ENCODE data around the gene DSC2.

The DSC2 gene

DNA sequence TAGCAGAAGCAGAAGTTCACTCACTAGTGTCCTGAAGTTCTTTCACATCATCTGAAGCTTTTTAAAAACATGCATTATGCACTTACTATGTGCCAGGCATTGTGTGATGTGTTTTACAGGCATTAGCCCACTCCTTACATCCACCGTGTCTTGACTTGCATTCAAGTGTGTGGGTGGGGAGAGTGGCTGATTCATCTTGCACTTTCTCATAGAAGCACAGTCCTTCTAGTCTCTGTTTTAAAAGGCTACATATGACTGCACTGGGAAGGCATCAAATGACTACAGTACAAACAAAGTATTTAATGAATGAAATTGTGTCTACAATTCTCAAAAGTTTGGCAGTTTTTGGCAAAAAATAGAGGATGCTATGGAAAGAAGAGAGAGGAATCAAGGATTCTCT, 38.1 kb downstream of the DSC2 start:
- H3K27me3 ChIP-seq (ENCODE audit: control insufficient read depth, insufficient read depth, low read length) = no peaks in the 10 kb centered on the region
- H3K36me3 ChIP-seq (ENCODE audit: control insufficient read depth, insufficient read depth, low read length) = peaks cover 20% of the 10 kb centered on the region
- H3K9me3 ChIP-seq (ENCODE audit: control insufficient read depth, insufficient read depth, low read depth, low read length) = no peaks in the 10 kb centered on the region
- H3K27ac ChIP-seq (ENCODE audit: low read depth, low read length) = no peak overlapping the region
- no peak overlapping the region for H3K9ac ChIP-seq (ENCODE audit: low read length)
- no peak overlapping the region for H3K4me3 ChIP-seq (ENCODE audit: low read depth, low read length)
- H3K4me1 ChIP-seq (ENCODE audit: control insufficient read depth, insufficient read depth, low read length) = no peaks in the 10 kb centered on the region

DNA sequence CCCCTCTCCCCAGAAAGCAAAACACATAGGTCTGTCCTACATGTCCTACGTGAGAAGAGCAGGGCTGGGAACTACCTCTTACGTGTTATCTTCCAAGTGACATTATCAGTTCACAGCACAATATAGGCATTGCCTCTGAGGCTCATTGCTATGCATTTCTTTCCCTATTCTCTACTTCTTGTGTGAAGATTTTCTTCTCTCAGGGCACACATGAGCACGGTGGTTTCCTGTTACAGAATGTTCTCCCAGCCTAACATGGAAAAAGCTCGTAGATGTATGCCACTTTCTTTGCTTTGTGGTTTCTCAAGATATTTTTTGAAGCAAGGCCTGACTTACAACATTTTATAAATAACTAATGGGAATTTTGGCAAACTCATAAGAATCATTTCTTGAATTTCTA, 40.3 kb downstream of the DSC2 start:
- H3K36me3 ChIP-seq (ENCODE audit: control insufficient read depth, insufficient read depth, low read length) = peaks cover 4% of the 10 kb centered on the region; the same call in 1 of the 2 replicates
- H3K4me1 ChIP-seq (ENCODE audit: control insufficient read depth, insufficient read depth, low read length) = 0 out of 2 replicates have a peak, but pooled peaks cover under 1% of the 10 kb centered on the region
- no peak overlapping the region for H3K9ac ChIP-seq (ENCODE audit: low read length)
- no peak overlapping the region for H3K4me3 ChIP-seq (ENCODE audit: low read depth, low read length)
- H3K27ac ChIP-seq (ENCODE audit: low read depth, low read length) = no peak overlapping the region
- H3K27me3 ChIP-seq (ENCODE audit: control insufficient read depth, insufficient read depth, low read length) = no peaks in the 10 kb centered on the region
- H3K9me3 ChIP-seq (ENCODE audit: control insufficient read depth, insufficient read depth, low read depth, low read length) = no peaks in the 10 kb centered on the region

DNA sequence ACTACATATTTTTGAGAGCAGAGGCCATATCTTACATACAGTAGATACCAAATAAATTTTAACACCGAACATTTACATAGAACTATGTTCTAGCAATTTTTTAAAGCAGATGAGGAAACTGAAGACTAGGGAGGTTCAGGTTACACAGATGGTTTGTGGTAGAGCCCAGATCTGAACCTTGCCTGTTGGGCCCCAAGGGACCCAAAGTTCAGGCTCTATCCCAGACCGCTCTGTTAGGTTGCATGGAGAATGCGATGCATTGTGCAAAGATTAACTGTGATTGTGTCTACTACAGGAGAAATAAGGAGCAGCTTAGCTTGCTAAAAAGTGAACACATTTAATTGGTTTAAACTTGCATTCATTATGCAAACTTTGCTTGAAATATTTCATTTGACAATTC, 43.3 kb downstream of the DSC2 start:
- no peaks in the 10 kb centered on the region for H3K27me3 ChIP-seq (ENCODE audit: control insufficient read depth, insufficient read depth, low read length)

DNA sequence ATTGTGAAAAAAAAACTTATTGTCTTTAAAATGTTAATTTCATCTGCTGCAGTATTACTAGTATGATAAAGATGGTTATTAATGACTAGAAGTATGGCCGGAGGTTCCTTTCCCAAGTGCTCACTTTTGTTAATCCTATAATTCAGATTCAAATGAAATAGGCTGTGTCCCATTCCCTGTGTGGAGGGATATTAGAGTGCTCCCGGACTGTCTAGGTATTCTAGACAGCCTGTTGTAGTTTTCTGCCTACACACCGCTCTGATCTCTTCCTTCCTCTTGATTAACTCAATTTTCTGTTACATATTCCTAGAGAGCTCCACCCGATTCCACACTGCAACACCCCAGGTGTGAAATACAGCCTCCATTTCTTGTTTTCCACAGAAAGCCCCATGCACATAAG, 44.3 kb downstream of the DSC2 start:
- H3K4me1 ChIP-seq (ENCODE audit: control insufficient read depth, insufficient read depth, low read length) = peaks cover 14% of the 10 kb centered on the region; the same call in 1 of the 2 replicates
- H3K36me3 ChIP-seq (ENCODE audit: control insufficient read depth, insufficient read depth, low read length) = no peaks in the 10 kb centered on the region
- no peak overlapping the region for H3K9ac ChIP-seq (ENCODE audit: low read length)
- H3K27me3 ChIP-seq (ENCODE audit: control insufficient read depth, insufficient read depth, low read length) = no peaks in the 10 kb centered on the region
- H3K4me3 ChIP-seq (ENCODE audit: low read depth, low read length) = no peak overlapping the region
- no peak overlapping the region for H3K27ac ChIP-seq (ENCODE audit: low read depth, low read length)
- H3K9me3 ChIP-seq (ENCODE audit: control insufficient read depth, insufficient read depth, low read depth, low read length) = peaks cover 6% of the 10 kb centered on the region; the same call in 1 of the 2 replicates

More for the DNA sequence above, 43.3 kb downstream of the DSC2 start:
- no peak overlapping the region for H3K9ac ChIP-seq (ENCODE audit: low read length)
- no peaks in the 10 kb centered on the region for H3K36me3 ChIP-seq (ENCODE audit: control insufficient read depth, insufficient read depth, low read length)
- peaks cover 14% of the 10 kb centered on the region; the same call in 1 of the 2 replicates for H3K4me1 ChIP-seq (ENCODE audit: control insufficient read depth, insufficient read depth, low read length)
- H3K27ac ChIP-seq (ENCODE audit: low read depth, low read length) = no peak overlapping the region
- H3K4me3 ChIP-seq (ENCODE audit: low read depth, low read length) = no peak overlapping the region
- H3K9me3 ChIP-seq (ENCODE audit: control insufficient read depth, insufficient read depth, low read depth, low read length) = 0 out of 2 replicates have a peak, but pooled peaks cover 2% of the 10 kb centered on the region

DNA sequence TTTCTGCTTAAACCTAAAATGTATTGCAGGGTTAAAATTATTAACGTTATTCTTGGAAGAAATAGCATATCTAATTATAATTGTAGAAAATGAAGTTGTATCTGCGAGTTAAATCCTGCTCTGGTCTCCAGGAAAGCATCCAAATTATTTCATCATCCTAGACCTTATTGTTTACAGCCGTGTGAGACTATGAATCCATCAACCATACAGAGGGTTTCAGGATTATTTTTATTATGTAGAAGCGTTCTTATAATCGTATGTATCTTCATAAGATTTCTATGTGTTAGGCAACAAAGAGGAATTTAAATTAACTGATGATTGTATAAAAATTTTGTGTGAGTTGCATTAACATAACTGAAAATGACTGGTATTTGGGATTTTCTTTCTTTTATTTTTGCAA, 45.2 kb downstream of the DSC2 start:
- no peak overlapping the region for H3K9ac ChIP-seq (ENCODE audit: low read length)
- no peak overlapping the region for H3K27ac ChIP-seq (ENCODE audit: low read depth, low read length)
- H3K4me3 ChIP-seq (ENCODE audit: low read depth, low read length) = no peak overlapping the region
- no peaks in the 10 kb centered on the region for H3K36me3 ChIP-seq (ENCODE audit: control insufficient read depth, insufficient read depth, low read length)
- H3K9me3 ChIP-seq (ENCODE audit: control insufficient read depth, insufficient read depth, low read depth, low read length) = peaks cover 6% of the 10 kb centered on the region; the same call in 1 of the 2 replicates
- H3K4me1 ChIP-seq (ENCODE audit: control insufficient read depth, insufficient read depth, low read length) = peaks cover 14% of the 10 kb centered on the region; the same call in 1 of the 2 replicates
- H3K27me3 ChIP-seq (ENCODE audit: control insufficient read depth, insufficient read depth, low read length) = no peaks in the 10 kb centered on the region

DNA sequence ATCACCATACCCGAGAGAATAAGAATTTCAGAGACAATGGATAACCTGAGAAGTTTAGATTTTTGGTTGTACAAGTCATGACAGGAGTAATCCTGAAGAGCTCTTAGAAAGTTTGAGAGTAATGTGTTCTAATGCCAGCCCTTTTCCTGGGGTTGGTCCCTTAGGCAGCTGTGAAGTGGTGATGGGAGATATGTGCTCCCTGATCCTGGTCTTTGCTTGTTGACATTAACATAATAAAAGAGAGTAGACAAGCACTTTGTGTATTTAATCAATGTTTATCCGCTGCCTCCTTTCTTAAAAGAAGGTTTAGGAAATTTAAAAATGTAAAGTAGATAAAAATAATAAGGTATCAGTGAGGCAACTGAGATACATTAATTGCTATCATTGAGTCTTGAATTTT, 45.9 kb downstream of the DSC2 start:
- H3K4me1 ChIP-seq (ENCODE audit: control insufficient read depth, insufficient read depth, low read length) = peaks cover 14% of the 10 kb centered on the region; the same call in 1 of the 2 replicates
- no peak overlapping the region for H3K27ac ChIP-seq (ENCODE audit: low read depth, low read length)
- H3K27me3 ChIP-seq (ENCODE audit: control insufficient read depth, insufficient read depth, low read length) = no peaks in the 10 kb centered on the region
- H3K36me3 ChIP-seq (ENCODE audit: control insufficient read depth, insufficient read depth, low read length) = no peaks in the 10 kb centered on the region
- no peak overlapping the region for H3K9ac ChIP-seq (ENCODE audit: low read length)
- H3K4me3 ChIP-seq (ENCODE audit: low read depth, low read length) = no peak overlapping the region
- H3K9me3 ChIP-seq (ENCODE audit: control insufficient read depth, insufficient read depth, low read depth, low read length) = peaks cover 6% of the 10 kb centered on the region; the same call in 1 of the 2 replicates

DNA sequence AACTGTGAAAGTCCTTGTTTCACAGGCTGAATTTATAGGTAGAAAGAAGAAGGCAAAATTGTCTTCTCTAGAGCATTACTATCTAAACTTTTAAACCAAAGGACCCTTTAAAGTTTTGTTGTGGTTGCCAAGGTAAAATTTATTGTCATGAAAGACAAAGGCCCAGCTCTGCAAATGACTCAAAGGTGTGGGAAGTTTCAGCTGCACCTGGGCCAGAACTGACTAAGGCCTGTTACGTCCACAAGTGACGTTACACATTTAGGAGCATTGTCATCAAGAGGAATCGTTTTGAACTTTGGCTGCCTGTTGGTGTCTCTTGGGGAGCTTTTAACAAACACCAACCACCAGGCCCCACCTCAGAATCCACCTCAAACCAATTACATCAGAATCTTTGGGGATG, 51.6 kb downstream of the DSC2 start:
- 0 out of 2 replicates have a peak, but pooled peaks cover under 1% of the 10 kb centered on the region for H3K4me1 ChIP-seq (ENCODE audit: control insufficient read depth, insufficient read depth, low read length)
- H3K9ac ChIP-seq (ENCODE audit: low read length) = no peak overlapping the region
- no peak overlapping the region for H3K27ac ChIP-seq (ENCODE audit: low read depth, low read length)
- H3K27me3 ChIP-seq (ENCODE audit: control insufficient read depth, insufficient read depth, low read length) = no peaks in the 10 kb centered on the region
- H3K9me3 ChIP-seq (ENCODE audit: control insufficient read depth, insufficient read depth, low read depth, low read length) = peaks cover 6% of the 10 kb centered on the region; the same call in 1 of the 2 replicates
- H3K4me3 ChIP-seq (ENCODE audit: low read depth, low read length) = no peak overlapping the region
- no peaks in the 10 kb centered on the region for H3K36me3 ChIP-seq (ENCODE audit: control insufficient read depth, insufficient read depth, low read length)

DNA sequence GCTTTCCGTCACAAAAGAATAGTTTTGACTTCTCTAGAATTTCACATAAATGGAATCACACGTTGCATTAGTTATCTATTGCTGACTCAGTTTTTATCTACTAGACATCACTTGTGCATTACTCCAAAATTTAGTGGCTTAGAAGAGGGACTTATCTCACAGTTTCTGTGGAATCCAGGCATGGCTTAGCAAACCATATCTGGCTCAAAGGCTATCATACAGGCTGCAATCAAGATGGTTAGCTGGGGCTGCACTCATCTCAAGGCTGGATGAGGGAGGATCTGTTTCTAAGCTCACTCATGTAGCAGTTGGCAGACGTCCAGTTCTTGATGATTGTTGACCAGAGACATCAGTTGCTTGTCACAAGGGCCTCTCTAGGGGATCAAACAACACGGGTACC, 53.0 kb downstream of the DSC2 start:
- H3K9ac ChIP-seq (ENCODE audit: low read length) = no peak overlapping the region
- H3K36me3 ChIP-seq (ENCODE audit: control insufficient read depth, insufficient read depth, low read length) = no peaks in the 10 kb centered on the region
- no peak overlapping the region for H3K27ac ChIP-seq (ENCODE audit: low read depth, low read length)
- H3K27me3 ChIP-seq (ENCODE audit: control insufficient read depth, insufficient read depth, low read length) = peaks cover 7% of the 10 kb centered on the region
- no peak overlapping the region for H3K4me3 ChIP-seq (ENCODE audit: low read depth, low read length)
- H3K9me3 ChIP-seq (ENCODE audit: control insufficient read depth, insufficient read depth, low read depth, low read length) = peaks cover 6% of the 10 kb centered on the region; the same call in 1 of the 2 replicates
- H3K4me1 ChIP-seq (ENCODE audit: control insufficient read depth, insufficient read depth, low read length) = no peaks in the 10 kb centered on the region

DNA sequence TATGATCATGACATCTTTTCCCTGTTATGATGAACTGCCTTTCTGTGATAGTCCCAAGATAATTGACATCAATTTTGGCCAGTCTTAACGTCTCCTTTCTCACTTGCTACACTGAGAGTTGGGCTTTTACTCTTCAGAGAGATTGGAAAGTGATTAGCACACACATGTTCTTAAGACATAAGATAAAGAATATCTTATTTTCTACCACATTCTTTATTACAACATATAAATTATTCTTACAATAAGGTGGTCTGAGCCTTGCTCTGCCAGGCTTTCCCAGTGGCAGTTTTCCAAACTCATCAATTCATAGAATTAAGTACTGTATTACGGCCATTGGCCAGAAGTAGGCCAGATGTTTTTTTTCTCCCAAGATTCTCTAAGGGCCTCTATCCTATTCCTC, 54.0 kb downstream of the DSC2 start:
- Histone ChIP-seq H3K27ac (ENCODE audit: low read depth, low read length) (no peak overlapping the region), H3K4me3 (ENCODE audit: low read depth, low read length) (no peak overlapping the region), H3K9me3 (ENCODE audit: control insufficient read depth, insufficient read depth, low read depth, low read length) (no peaks in the 10 kb centered on the region), H3K9ac (ENCODE audit: low read length) (no peak overlapping the region), H3K4me1 (ENCODE audit: control insufficient read depth, insufficient read depth, low read length) (peaks cover 5% of the 10 kb centered on the region; the same call in 1 of the 2 replicates), H3K36me3 (ENCODE audit: control insufficient read depth, insufficient read depth, low read length) (no peaks in the 10 kb centered on the region), H3K27me3 (ENCODE audit: control insufficient read depth, insufficient read depth, low read length) (peaks cover 17% of the 10 kb centered on the region)

DNA sequence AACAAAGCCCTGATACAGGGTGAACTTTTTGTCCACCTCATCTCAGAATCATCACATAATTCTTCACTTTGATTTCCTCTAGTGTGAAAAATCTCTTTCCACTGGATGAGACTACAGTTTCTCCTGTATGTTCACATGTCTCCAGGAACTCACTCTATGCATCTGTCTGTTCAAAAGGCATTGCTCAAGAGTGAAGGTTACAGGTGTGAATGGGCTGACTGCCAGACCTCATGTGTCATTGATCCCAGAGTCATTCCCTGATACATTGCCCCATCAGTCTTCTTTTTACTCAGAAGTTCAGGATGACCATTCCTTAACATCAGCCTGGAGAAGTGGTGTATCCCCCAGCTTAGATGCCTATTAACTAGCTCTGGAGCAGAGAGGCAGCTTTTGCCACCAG, 55.3 kb downstream of the DSC2 start:
- Histone ChIP-seq H3K4me1 (ENCODE audit: control insufficient read depth, insufficient read depth, low read length) (peaks cover 7% of the 10 kb centered on the region; the same call in 1 of the 2 replicates), H3K9me3 (ENCODE audit: control insufficient read depth, insufficient read depth, low read depth, low read length) (no peaks in the 10 kb centered on the region), H3K4me3 (ENCODE audit: low read depth, low read length) (no peak overlapping the region), H3K27ac (ENCODE audit: low read depth, low read length) (no peak overlapping the region), H3K27me3 (ENCODE audit: control insufficient read depth, insufficient read depth, low read length) (peaks cover 30% of the 10 kb centered on the region), H3K36me3 (ENCODE audit: control insufficient read depth, insufficient read depth, low read length) (no peaks in the 10 kb centered on the region), H3K9ac (ENCODE audit: low read length) (no peak overlapping the region)

DNA sequence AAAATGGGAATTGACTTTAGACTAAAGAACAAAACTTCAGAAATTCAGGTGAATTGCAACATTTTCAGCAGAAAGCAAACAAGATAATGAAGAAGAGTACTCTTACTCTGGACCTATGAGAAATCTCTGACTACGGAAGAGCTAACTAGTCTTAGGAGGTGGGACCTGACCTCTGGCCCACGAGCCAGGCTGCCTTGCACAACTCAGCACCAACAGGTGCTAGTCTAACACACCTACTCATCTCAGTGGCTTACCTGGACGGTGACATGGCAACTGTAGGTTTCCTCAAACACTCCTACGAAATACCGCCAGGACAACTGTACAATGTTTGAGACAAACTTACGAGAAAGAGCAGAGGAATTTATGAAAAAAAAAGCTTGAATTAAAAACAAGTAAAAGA, 56.6 kb downstream of the DSC2 start:
- no peak overlapping the region for H3K27ac ChIP-seq (ENCODE audit: low read depth, low read length)
- no peak overlapping the region for H3K4me3 ChIP-seq (ENCODE audit: low read depth, low read length)
- no peaks in the 10 kb centered on the region for H3K9me3 ChIP-seq (ENCODE audit: control insufficient read depth, insufficient read depth, low read depth, low read length)
- peaks cover 43% of the 10 kb centered on the region for H3K27me3 ChIP-seq (ENCODE audit: control insufficient read depth, insufficient read depth, low read length)
- H3K4me1 ChIP-seq (ENCODE audit: control insufficient read depth, insufficient read depth, low read length) = peaks cover 14% of the 10 kb centered on the region
- no peaks in the 10 kb centered on the region for H3K36me3 ChIP-seq (ENCODE audit: control insufficient read depth, insufficient read depth, low read length)
- H3K9ac ChIP-seq (ENCODE audit: low read length) = no peak overlapping the region
